Daoy (cell line): ENCODE measurements around the gene LCORL. TPM values are rescaled to one million over a fixed set of nuclear protein-coding genes. Genes with fewer than 3 reads are reported as not detected.
"Not testable (repeated sequence)": the region's sequence is repeated elsewhere in the genome, so short reads cannot be mapped to it uniquely, and the experiment has no call there.

Experiments used
- DNase-seq: peaks from one replicate; pipeline ENCODE4 v3.0.0-alpha.2; 2015; ENCODE audit warnings: low read depth
- total RNA-seq: library from RNA; depleted of rRNA; stranded (reverse); fragments of >200 nt; shearing (Covaris generic); gene quantifications from 2 replicates; pipeline ENCODE4 v1.2.3, GENCODE V29; 2014

Gene LCORL
- total RNA-seq, 1 experiment from 2014 or later, result 22.2 TPM

- no peak for DNase-seq
Observed at GRCh38 chr4:17933126-17933525, 88.4 kb downstream of the LCORL start.

DNA sequence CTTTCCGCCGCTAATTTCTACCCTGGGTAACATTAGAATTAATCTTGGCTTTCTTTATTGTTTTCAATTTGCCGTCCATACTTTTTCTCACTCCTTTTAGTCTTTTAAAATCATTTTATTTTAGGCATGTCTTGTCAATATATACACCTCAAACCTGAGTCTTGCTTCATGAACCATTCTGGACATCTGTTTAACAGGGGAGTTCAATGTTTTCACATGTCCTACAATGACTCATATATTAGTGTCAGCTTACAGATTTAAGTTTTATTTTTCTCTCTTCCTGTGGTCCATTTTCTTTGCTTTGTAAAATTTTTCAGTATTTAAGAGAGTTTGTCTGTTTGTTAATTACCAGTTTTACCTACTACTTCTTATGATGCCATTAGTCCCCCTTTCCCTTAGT, 89.5 kb downstream of the LCORL start:
- DNase-seq, result no peak

DNA sequence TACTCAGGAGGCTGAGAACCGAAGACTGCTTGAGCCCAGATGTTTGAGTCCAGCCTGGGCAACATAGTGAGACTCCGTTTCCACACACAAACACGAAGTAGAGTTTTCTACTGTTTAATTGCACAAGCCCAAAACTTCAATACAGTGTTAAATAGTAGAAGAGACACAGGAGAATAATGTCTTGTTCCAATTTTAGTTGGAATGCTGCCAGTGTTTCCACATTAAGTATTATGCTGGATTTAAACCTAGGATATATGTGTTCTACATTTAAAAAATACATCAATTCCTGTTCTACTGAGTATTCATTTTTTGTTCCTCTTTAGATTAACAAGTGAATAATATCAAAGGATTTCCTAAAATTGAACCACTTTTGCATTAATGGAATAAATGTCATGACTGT, 91.3 kb downstream of the LCORL start:
- no peak for DNase-seq

GRCh38 chr4:17924189-17924588, 97.4 kb downstream of the LCORL start:
- no peak for DNase-seq

DNA sequence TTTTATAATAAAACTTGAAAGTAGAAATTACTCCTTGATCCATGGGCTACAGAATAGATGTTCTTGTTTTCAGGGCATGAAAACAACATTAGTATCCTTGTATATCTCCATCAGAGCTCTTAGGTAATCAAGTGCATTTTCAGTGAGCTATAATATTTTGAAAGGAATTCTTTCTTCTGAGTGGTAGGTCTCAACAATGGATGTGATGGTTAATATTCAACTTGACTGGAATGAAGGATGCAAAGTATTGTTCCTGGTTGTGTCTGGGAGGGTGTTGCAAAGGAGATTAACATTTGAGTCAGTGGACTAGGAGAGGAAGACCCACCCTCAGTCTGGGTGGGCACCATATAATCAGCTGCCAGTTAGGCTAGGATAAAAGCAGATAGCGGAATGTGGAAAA, 100.1 kb downstream of the LCORL start:
- DNase-seq, result no peak

- no peak for DNase-seq
Observed at GRCh38 chr4:17920681-17921080, 100.9 kb downstream of the LCORL start.

- DNase-seq, result no peak
Observed at GRCh38 chr4:17915439-17915838, 106.1 kb downstream of the LCORL start.

- no peak for DNase-seq
Observed at GRCh38 chr4:17912011-17912410, 109.5 kb downstream of the LCORL start.

DNA sequence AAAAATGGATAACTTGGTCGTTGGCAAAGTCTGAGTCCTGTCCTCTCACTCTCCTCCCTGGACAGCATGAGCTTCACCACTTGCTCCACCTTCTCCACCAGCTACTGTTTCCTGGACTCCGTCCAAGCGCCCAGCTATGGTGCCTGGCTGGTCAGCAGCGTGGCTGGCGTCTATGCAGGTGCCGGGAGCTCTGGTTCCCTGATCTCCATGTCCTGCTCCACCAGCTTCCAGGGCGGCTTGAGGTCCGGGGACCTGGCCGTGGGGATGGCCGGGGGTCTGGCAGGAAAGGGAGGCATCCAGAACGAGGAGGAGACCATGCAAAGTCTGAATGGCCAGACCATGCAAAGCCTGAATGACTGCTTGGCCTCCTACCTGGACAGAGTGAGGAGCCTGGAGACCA, 109.9 kb downstream of the LCORL start:
- no peak for DNase-seq

- no peak for DNase-seq
Observed at GRCh38 chr4:17898553-17899055, 123.0 kb downstream of the LCORL start.

DNA sequence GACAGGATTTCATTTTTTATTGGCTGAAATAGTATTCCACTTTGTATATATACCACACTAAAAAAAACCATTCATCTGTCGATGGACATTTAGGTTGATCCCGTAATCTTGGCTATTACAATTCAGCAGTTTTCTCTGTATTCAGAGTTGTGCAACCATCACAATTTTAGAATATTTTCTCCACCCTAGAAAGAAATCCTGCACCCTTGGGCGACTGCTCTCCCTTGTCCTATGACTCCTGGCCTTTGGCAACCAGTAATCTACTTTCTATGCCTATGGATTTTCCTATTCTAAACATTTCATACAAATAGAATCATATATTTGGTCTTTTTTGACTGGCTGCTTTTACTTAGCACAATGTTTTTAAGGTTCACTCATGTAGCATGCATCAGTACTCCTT, 126.1 kb downstream of the LCORL start:
- no peak for DNase-seq

GRCh38 chr4:17894421-17894820, 127.1 kb downstream of the LCORL start:
- no peak for DNase-seq

DNA sequence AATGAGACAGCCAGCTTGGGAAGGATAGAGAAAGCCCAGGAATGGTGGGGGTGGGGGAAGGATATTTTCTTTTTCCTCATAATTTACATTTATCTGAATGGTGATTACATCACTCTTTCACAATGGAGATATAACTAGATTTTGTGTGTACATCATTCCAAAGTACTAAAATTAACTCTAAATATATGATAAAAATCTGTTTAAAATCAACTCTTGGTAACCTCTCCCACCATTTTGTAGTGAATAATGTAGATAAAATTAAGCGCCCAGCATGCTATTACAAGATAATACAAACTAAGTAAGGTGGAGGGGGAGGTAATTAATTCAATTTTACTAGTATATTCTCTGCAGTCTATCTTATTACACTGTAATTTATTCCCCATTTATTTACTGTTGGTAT, 131.9 kb downstream of the LCORL start:
- no peak for DNase-seq

- DNase-seq, result no peak
Observed at GRCh38 chr4:17884511-17884910, 137.0 kb downstream of the LCORL start.

GRCh38 chr4:17884063-17884462, 137.5 kb downstream of the LCORL start:
- DNase-seq, result no peak

GRCh38 chr4:17877661-17878060, 143.9 kb downstream of the LCORL start:
- DNase-seq, result no peak

DNA sequence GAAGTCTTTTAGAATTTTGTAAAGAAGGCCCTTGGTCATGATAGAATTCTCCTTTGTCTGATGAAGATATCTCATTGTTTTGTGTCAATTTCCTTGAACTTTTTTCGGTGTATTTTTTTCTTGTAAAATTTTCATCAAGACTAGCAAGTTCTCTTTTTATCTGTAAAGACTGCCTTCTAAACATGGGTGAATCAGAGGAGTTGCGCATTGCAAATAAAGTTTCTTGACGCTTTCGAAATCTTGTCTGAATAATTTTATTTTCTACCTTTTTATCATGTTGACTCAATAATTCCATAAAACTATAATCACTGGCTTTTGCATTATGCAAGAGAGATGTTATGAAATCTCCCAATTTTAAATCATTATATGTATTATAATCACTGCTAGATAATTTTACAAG, 144.6 kb downstream of the LCORL start:
- no peak for DNase-seq

DNA sequence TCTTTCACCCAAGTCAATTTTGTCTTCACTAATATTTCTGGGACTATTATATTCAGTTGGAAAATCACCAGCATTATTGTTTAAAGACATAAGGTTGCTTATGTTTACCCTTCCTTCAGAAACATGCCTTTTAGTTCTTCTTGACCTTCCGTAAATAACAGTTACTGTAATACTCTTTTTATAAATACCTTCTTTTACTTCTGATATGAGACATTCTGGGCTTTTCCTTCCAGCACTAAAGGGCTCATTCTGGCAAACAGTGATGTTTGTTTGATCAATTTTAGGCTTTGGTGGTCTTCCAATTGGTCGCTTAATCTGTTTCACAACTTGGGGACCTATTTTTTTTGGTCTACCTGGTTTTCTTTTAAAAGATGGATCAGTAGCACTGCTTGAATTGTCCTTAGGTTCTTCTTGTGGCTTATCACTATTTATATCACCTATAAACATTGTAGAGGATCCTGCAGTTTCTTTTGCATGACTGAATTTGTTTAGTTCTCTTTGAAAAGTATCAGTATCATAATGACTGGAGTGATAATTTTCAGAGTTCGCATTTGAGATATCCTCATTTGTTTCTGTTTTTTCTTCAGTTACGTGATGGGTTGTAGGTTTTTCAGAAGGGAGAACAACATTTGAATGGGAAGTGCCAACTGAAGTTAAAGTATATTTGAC, 146.0 kb downstream of the LCORL start:
- no peak for DNase-seq

DNA sequence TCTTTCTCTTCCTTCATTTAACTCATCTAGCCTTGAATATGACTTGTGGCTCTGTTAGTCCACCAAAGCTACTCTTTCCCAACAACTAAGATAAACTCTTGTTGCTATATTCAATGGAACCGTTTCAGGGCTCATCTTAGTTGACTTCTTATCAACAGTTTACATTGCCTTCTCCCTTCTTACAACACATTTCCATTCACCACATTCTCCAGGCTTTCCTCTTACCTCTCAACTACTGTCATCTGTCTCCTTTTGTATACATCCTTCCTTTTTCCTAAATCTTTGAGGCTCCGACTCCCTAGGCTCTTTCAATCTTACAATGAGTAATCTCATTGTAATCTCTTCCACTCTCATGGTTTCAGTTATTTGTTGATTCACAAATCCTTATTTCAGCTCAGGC, 152.2 kb downstream of the LCORL start:
- DNase-seq, result no peak

DNA sequence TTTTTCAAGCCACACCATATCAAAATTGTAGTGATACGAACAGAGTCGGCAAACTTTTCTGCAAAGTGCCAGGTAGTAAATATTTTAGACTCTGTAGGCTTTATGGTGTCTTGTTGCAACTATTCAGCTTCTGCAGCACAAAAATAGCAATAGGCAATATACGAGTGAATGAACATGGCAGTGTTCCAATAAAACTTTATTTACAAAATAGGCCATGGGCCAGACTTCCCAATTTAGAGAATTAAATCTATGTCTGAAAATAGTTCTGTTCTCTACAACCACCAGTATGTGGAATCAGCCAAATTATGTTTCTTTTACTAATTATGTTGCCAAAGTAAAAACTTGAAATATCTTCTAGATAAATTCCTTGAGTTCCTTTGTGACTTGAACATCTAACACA, 154.3 kb downstream of the LCORL start:
- no peak for DNase-seq

- DNase-seq, result no peak
Observed at GRCh38 chr4:17866810-17867209, 154.7 kb downstream of the LCORL start.

DNA sequence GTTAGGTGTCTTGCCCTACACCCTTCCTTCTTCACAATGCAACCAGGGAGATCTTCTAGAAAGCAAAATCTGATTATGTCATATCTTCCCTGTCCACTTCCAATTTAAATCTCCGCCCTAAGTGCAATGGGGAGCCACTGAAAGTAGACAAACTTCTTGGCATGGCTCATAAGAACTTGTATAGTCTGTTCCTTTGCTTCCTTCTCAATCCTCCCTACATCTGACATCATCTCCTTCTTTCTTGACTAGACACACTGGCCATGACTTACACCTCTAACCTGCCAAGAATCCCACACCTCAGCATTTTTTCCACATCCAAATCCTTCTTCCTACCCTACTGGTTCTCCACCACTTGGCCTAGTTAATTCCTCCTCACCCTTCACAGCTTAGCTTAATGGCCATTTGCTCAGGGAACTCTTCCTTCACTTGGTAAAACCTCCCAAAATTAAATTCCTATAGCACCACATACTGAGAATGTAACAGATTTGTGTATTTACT, 155.6 kb downstream of the LCORL start:
- DNase-seq, result no peak

DNA sequence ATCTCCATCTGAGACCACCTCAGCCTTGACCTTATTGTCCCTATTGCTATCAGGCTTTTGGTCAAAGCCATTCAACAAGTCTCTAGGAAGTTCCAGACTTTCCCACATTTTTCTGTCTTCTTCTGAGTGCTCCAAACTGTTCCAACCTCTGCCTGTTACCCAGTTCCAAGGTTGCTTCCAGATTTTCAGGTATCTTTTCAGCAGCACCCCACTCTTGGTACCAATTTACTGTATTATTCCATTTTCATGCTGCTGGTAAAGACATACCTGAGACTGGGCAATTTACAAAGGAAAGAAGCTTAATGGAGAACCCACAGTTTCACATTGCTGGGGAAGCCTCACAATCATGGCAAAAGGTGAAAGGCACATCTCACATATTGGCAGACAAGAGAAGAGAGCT, 159.6 kb downstream of the LCORL start:
- not testable (repeated sequence) for DNase-seq

DNA sequence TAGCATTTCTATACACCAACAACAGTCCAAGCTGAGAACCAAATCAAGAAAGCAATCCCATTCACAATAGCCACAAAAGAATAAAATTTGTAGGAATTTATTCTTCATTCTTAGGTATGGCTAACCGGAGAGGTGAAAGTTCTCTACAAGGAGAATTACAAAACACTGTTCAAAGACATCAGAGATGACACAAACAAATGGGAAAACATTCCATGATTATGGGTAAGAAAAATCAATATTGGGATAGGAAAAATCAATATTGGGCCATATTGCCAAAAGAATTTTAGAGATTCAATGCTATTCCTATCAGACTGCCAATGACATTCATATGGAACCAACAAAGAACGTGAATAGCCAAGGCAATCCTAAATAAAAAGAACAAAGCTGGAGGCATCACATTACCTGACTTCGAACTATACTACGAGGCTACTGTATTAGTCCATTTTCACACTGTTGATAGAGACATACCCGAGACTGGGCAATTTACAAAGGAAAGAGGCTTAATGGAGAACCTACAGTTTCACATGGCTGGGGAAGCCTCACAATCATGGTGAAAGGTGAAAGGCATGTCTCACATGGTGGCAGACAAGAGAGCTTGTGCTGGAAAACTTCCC, 161.7 kb downstream of the LCORL start:
- no peak for DNase-seq
